Bronchial epithelial cell (primary cell): ENCODE measurements around the gene SLX9. TPM values are rescaled to one million over a fixed set of nuclear protein-coding genes. Genes with fewer than 3 reads are reported as not detected.

Experiments
- DNase-seq: peaks from one replicate; pipeline ENCODE4 v3.0.0-alpha.2; 2010; ENCODE audit warnings: low read depth
- FAIRE-seq: peaks from 2 replicates; lab custom pipeline; 2011; peaks lifted over from hg19 to GRCh38; lab: Jason Lieb, UNC
- H3K27me3 ChIP-seq: 2 replicates; pipeline ENCODE4 v1.5.1; 2011; ENCODE audit warnings: low read length; ENCODE audit not compliant: control insufficient read depth, insufficient read depth
- H3K36me3 ChIP-seq: 2 replicates; pipeline ENCODE4 v1.5.1; 2011; ENCODE audit warnings: low read length; ENCODE audit not compliant: control insufficient read depth, insufficient read depth
- H3K4me3 ChIP-seq: 2 replicates; pipeline ENCODE4 v1.5.1; 2011; ENCODE audit warnings: mild to moderate bottlenecking, low read depth, low read length, control low read depth
- total RNA-seq: library from RNA; depleted of rRNA; stranded (reverse); fragments of >200 nt; gene quantifications from 2 replicates; pipeline ENCODE4 v1.2.1, GENCODE V29; 2014
- TF ChIP-seq, protein P1 (sequence below): IDR thresholded peaks from 2 replicates; pipeline ENCODE4 v1.5.1; 2011; ENCODE audit warnings: mild to moderate bottlenecking, moderate library complexity, low read length, control low read depth, inconsistent platforms; ENCODE audit not compliant: insufficient read depth, severe bottlenecking

The SLX9 gene
- total RNA-seq, 1 donor from 2014 or later: 34.0 TPM

DNA sequence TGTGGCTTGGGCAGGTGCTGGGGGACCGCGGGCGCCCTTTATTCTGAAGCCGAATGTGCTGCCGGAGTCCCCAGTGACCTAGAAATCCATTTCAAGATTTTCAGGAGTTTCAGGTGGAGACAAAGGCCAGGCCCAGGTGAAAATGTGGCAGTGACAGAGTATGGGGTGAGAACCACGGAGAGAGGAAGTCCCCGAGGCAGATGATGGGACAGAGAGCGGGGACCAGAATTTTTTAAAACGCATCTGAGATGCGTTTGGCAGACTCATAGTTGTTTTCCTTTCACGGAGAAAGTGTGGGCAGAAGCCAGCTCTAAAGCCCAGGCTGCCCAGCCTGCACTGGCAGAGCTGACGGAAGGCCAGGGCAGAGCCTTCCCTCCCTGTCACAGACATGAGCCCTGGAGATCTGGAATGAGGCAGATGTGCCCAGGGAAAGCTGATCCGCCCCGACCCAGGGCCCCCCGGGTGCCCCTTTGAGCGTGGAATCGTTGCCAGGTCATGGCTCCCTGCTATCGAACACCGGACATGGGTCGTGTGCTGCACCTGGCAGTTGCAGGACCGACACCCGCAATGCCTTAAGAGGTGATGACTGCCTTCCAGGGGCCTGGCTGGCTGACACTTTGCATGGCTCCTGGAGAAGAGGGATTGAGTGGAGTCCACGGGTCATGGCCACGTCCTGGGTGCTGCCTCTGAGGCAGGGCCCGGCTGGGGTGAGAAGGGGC is 6.5 kb upstream of the SLX9 start:
- DNase-seq (no peak), FAIRE-seq (no peak)
- Histone ChIP-seq H3K27me3 (no peaks in the 10 kb centered on the region), H3K4me3 (no peak overlapping the region), H3K36me3 (no peaks in the 10 kb centered on the region)
- TF ChIP-seq, protein P1, sequence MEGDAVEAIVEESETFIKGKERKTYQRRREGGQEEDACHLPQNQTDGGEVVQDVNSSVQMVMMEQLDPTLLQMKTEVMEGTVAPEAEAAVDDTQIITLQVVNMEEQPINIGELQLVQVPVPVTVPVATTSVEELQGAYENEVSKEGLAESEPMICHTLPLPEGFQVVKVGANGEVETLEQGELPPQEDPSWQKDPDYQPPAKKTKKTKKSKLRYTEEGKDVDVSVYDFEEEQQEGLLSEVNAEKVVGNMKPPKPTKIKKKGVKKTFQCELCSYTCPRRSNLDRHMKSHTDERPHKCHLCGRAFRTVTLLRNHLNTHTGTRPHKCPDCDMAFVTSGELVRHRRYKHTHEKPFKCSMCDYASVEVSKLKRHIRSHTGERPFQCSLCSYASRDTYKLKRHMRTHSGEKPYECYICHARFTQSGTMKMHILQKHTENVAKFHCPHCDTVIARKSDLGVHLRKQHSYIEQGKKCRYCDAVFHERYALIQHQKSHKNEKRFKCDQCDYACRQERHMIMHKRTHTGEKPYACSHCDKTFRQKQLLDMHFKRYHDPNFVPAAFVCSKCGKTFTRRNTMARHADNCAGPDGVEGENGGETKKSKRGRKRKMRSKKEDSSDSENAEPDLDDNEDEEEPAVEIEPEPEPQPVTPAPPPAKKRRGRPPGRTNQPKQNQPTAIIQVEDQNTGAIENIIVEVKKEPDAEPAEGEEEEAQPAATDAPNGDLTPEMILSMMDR: no peak

DNA sequence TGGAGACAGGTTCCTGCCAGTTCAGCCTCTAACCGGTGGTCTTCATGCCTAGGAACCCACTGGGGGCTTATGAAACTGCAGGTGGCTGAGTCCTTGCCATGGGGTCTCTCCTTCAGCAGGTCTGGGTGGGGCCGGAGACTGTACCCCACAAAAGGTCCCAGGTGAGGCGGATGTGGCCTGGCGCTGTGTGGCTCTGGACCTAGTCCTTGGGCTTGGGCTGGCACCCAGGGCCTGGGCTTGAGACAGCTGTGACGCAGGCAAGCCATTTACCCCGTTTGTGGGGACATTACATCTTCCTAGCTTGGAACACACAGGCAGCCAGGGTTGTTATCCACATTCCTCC is 5.9 kb upstream of the SLX9 start:
- Histone ChIP-seq H3K36me3 (no peaks in the 10 kb centered on the region), H3K27me3 (no peaks in the 10 kb centered on the region), H3K4me3 (no peak overlapping the region)
- DNase-seq: no peak
- FAIRE-seq: no peak
- TF ChIP-seq, protein P1: no peak

DNA sequence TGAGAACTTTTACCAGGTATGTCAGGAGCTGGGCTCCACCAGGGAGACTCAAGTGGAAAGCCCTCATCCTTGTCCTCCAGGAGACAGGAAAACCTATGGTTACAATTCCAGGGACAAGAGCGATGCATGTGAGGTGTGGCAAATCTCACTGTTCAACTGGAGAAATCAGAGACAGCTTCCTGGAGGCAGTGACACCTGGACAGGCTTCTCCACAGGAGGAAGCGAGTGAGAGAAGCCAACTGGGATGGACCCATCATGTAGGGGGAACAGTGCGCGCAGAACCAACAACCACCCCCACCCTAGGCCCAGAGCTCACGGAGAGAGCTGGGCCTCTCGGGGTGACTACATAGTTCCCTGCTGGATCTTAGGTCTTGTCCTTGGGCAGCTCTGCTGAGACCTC is 5.6 kb upstream of the SLX9 start:
- H3K36me3 ChIP-seq: no peaks in the 10 kb centered on the region
- no peaks in the 10 kb centered on the region for H3K27me3 ChIP-seq
- no peak overlapping the region for H3K4me3 ChIP-seq
- FAIRE-seq (no peak), DNase-seq (no peak)
- TF ChIP-seq, protein P1: no peak

DNA sequence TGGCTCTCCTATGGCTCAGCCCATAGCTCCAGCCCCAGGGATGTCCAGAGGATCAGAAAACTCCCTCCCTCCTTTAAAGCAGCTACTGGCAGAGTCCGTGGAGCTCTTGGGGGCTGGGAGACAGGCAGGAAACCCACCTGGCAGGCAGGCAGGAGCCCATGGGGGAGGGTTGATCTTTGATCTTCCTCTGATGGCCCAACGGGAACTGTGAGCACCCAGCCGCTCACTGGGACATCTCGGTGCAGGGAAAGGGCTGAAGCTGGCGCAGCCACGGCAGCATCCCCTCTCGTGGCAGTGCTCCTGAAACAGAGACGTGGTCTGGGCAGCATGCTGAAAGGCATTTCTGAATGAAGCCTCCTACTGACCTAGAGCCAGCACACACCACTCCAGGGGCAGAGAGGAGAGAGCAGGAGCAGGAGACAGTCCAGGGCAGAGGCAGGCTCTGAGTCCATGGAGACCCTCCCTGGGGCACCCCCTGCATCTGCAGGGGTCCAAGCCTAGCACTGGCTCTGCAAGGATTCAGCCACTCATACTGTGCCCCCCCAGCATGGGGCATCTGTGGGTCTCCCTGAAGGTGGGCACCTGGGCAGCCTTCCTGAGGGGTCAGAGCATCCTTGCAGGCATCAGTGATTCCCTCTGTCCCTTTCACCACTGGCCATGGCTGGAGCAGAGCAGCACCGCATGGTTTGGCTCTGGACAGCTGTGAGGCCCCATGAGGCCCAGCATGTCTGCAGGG is 4.9 kb upstream of the SLX9 start:
- no peaks in the 10 kb centered on the region for H3K36me3 ChIP-seq
- no peak for FAIRE-seq
- no peak overlapping the region for H3K4me3 ChIP-seq
- DNase-seq: no peak
- H3K27me3 ChIP-seq: no peaks in the 10 kb centered on the region
- TF ChIP-seq, protein P1: no peak

DNA sequence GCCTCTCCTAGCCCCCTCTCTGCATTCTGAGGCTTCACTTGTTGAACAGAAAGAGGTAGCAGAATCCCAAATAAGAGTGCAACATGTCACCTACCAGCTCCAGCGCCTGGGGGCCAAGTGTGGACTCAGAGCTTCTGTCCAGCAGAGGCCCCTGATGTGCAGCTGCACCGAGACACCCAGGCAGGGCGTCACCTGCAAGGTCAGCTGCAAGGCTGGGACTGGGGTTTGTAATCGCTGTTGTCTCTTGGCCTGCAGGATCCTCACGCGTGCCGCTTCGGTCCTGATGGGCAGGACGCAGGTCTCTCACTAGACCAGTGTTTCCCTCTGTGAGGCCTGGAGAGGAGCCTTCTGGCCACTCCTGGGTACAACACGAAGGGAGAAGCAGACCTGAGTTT is 4.3 kb upstream of the SLX9 start:
- DNase-seq (no peak), FAIRE-seq (no peak)
- TF ChIP-seq, protein P1: no peak
- no peaks in the 10 kb centered on the region for H3K27me3 ChIP-seq
- H3K36me3 ChIP-seq: no peaks in the 10 kb centered on the region
- H3K4me3 ChIP-seq: no peak overlapping the region
